Rectal smooth muscle tissue (tissue), 1 donor: ENCODE data around the gene CDH3.
A peak's percentile ranks its signal among the peaks of the same experiment; 100 is the strongest.

Source experiments
- H3K27ac ChIP-seq: one replicate; pipeline ENCODE4 v1.7.0; 2013; ENCODE audit warnings: low read depth, low read length, inconsistent platforms
- H3K27me3 ChIP-seq: one replicate; pipeline ENCODE4 v1.7.0; 2013; ENCODE audit warnings: low read length; ENCODE audit not compliant: control insufficient read depth, insufficient read depth
- H3K36me3 ChIP-seq: one replicate; pipeline ENCODE4 v1.7.0; 2013; ENCODE audit warnings: low read length; ENCODE audit not compliant: control insufficient read depth, insufficient read depth
- H3K4me1 ChIP-seq: one replicate; pipeline ENCODE4 v1.7.0; 2013; ENCODE audit warnings: low read length; ENCODE audit not compliant: control insufficient read depth, insufficient read depth
- H3K4me3 ChIP-seq: one replicate; pipeline ENCODE4 v1.7.0; 2013; ENCODE audit warnings: low read length
- H3K9ac ChIP-seq: one replicate; pipeline ENCODE4 v1.7.0; 2013; ENCODE audit warnings: low read length

Gene CDH3

GRCh38 chr16:68644715-68645493 is at the start of gene CDH3:
Gene CDH3 (plus strand): TSS chr16:68645310. CDS start chr16:68645380, 70 bp downstream.
- no peak within 1 kb of the TSS for H3K27ac ChIP-seq

GRCh38 chr16:68596266-68596665 is 48.8 kb upstream of the CDH3 start:
- H3K36me3 ChIP-seq: no peaks in the 10 kb centered on the region
- no peak overlapping the region for H3K9ac ChIP-seq
- no peaks in the 10 kb centered on the region for H3K27me3 ChIP-seq
- H3K27ac ChIP-seq: no peak overlapping the region
- H3K4me1 ChIP-seq: no peaks in the 10 kb centered on the region
- no peak overlapping the region for H3K4me3 ChIP-seq

More at GRCh38 chr16:68644715-68645493, at the start of gene CDH3:
- Histone ChIP-seq H3K9ac (no peak within 1 kb of the TSS), H3K36me3 (no peaks in the 10 kb centered on the region), H3K27me3 (peaks cover 31% of the 10 kb centered on the region), H3K4me3 (peak within 1 kb of the TSS; percentile 37), H3K4me1 (no peaks in the 10 kb centered on the region)

GRCh38 chr16:68599586-68599985 is 45.5 kb upstream of the CDH3 start:
- no peak overlapping the region for H3K9ac ChIP-seq
- H3K4me3 ChIP-seq: no peak overlapping the region
- H3K27me3 ChIP-seq: no peaks in the 10 kb centered on the region
- no peaks in the 10 kb centered on the region for H3K4me1 ChIP-seq
- no peaks in the 10 kb centered on the region for H3K36me3 ChIP-seq
- no peak overlapping the region for H3K27ac ChIP-seq

- H3K4me3 ChIP-seq: no peak overlapping the region
- no peaks in the 10 kb centered on the region for H3K4me1 ChIP-seq
- H3K27me3 ChIP-seq: no peaks in the 10 kb centered on the region
- H3K27ac ChIP-seq: no peak overlapping the region
- H3K36me3 ChIP-seq: no peaks in the 10 kb centered on the region
- no peak overlapping the region for H3K9ac ChIP-seq
Measured at GRCh38 chr16:68605746-68606145, 39.4 kb upstream of the CDH3 start.

GRCh38 chr16:68607443-68607842 is 37.7 kb upstream of the CDH3 start:
- Histone ChIP-seq H3K36me3 (no peaks in the 10 kb centered on the region), H3K4me3 (no peak overlapping the region), H3K4me1 (no peaks in the 10 kb centered on the region), H3K27ac (no peak overlapping the region), H3K27me3 (no peaks in the 10 kb centered on the region), H3K9ac (no peak overlapping the region)

- Histone ChIP-seq H3K9ac (no peak overlapping the region), H3K36me3 (no peaks in the 10 kb centered on the region), H3K4me3 (no peak overlapping the region), H3K4me1 (no peaks in the 10 kb centered on the region), H3K27ac (no peak overlapping the region), H3K27me3 (no peaks in the 10 kb centered on the region)
Measured at GRCh38 chr16:68608330-68608729, 36.8 kb upstream of the CDH3 start.

GRCh38 chr16:68612996-68613395 is 32.1 kb upstream of the CDH3 start:
- no peak overlapping the region for H3K4me3 ChIP-seq
- no peak overlapping the region for H3K9ac ChIP-seq
- H3K27me3 ChIP-seq: no peaks in the 10 kb centered on the region

GRCh38 chr16:68617734-68618133 is 27.4 kb upstream of the CDH3 start:
- Histone ChIP-seq H3K36me3 (no peaks in the 10 kb centered on the region), H3K4me1 (no peaks in the 10 kb centered on the region), H3K27me3 (no peaks in the 10 kb centered on the region), H3K27ac (no peak overlapping the region), H3K9ac (no peak overlapping the region), H3K4me3 (no peak overlapping the region)

More at GRCh38 chr16:68612996-68613395, 32.1 kb upstream of the CDH3 start:
- no peaks in the 10 kb centered on the region for H3K36me3 ChIP-seq
- no peak overlapping the region for H3K27ac ChIP-seq
- no peaks in the 10 kb centered on the region for H3K4me1 ChIP-seq

GRCh38 chr16:68626557-68626956 is 18.6 kb upstream of the CDH3 start:
- H3K9ac ChIP-seq: no peak overlapping the region
- no peak overlapping the region for H3K4me3 ChIP-seq
- H3K4me1 ChIP-seq: no peaks in the 10 kb centered on the region
- H3K27ac ChIP-seq: no peak overlapping the region
- H3K36me3 ChIP-seq: no peaks in the 10 kb centered on the region
- no peaks in the 10 kb centered on the region for H3K27me3 ChIP-seq

- Histone ChIP-seq H3K36me3 (no peaks in the 10 kb centered on the region), H3K27ac (no peak overlapping the region), H3K9ac (no peak overlapping the region), H3K27me3 (no peaks in the 10 kb centered on the region), H3K4me1 (no peaks in the 10 kb centered on the region), H3K4me3 (no peak overlapping the region)
Measured at GRCh38 chr16:68627951-68628425, 17.1 kb upstream of the CDH3 start.

- H3K9ac ChIP-seq: no peak overlapping the region
- H3K4me3 ChIP-seq: no peak overlapping the region
- H3K27ac ChIP-seq: no peak overlapping the region
- no peaks in the 10 kb centered on the region for H3K36me3 ChIP-seq
- no peaks in the 10 kb centered on the region for H3K4me1 ChIP-seq
- H3K27me3 ChIP-seq: no peaks in the 10 kb centered on the region
Measured at GRCh38 chr16:68629351-68629910, 15.7 kb upstream of the CDH3 start.

GRCh38 chr16:68636064-68636560 is 9.0 kb upstream of the CDH3 start:
- Histone ChIP-seq H3K27me3 (no peaks in the 10 kb centered on the region), H3K4me1 (no peaks in the 10 kb centered on the region), H3K4me3 (no peak overlapping the region), H3K36me3 (no peaks in the 10 kb centered on the region), H3K9ac (no peak overlapping the region), H3K27ac (no peak overlapping the region)
